Measurements from ENCODE around the gene OR8B12.

DNA sequence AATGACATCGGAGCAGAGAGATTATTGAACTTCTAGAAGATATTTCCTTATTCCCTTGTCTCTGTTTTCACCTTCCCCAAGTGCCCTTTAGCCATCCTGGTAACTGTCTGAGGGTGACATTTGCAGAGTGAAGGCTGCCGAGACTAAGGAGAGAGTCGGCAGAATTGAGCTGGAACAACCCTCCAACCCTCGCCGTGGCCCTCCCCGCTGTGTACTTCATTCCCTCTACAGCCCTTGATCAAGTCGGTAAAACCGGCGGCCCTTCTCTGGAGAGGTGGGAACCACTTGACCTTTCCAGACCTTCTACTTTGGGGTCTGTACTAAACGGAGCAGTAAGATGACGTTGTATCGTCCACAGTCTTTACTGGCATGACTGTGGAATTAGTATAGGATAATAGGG, 26.1 kb downstream of the OR8B12 start:
- TF ChIP-seq, protein P1, sequence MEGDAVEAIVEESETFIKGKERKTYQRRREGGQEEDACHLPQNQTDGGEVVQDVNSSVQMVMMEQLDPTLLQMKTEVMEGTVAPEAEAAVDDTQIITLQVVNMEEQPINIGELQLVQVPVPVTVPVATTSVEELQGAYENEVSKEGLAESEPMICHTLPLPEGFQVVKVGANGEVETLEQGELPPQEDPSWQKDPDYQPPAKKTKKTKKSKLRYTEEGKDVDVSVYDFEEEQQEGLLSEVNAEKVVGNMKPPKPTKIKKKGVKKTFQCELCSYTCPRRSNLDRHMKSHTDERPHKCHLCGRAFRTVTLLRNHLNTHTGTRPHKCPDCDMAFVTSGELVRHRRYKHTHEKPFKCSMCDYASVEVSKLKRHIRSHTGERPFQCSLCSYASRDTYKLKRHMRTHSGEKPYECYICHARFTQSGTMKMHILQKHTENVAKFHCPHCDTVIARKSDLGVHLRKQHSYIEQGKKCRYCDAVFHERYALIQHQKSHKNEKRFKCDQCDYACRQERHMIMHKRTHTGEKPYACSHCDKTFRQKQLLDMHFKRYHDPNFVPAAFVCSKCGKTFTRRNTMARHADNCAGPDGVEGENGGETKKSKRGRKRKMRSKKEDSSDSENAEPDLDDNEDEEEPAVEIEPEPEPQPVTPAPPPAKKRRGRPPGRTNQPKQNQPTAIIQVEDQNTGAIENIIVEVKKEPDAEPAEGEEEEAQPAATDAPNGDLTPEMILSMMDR (IDR thresholded peaks at IDR 0.05 in 2 of 3, conservative IDR thresholded peaks at IDR 0.05 in 1 of 3; ENCODE audit: control insufficient read depth in 2 of 3, extremely low read depth in 1 of 3, insufficient read depth in 1 of 3, low read depth in 3 of 3, low read length in 3 of 3), result no peak
- TF ChIP-seq POLR2A (IDR thresholded peaks at IDR 0.05; ENCODE audit: low read depth, low read length) (no peak), REST (IDR thresholded peaks at IDR 0.05; ENCODE audit: low read depth, low read length) (no peak), SP1 (IDR thresholded peaks at IDR 0.05; ENCODE audit: low read depth, low read length) (no peak), MYC (IDR thresholded peaks at IDR 0.05; ENCODE audit: insufficient read depth, insufficient read length, insufficient replicate concordance, low read length, severe bottlenecking) (no peak), ESRRA (IDR thresholded peaks at IDR 0.05; ENCODE audit: low read length) (no peak), YY1 (IDR thresholded peaks at IDR 0.05; ENCODE audit: low read depth, low read length) (no peak), POLR2AphosphoS5 (IDR thresholded peaks at IDR 0.05; ENCODE audit: low read length) (no peak)
- TF ChIP-seq, protein P2, sequence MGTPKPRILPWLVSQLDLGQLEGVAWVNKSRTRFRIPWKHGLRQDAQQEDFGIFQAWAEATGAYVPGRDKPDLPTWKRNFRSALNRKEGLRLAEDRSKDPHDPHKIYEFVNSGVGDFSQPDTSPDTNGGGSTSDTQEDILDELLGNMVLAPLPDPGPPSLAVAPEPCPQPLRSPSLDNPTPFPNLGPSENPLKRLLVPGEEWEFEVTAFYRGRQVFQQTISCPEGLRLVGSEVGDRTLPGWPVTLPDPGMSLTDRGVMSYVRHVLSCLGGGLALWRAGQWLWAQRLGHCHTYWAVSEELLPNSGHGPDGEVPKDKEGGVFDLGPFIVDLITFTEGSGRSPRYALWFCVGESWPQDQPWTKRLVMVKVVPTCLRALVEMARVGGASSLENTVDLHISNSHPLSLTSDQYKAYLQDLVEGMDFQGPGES (IDR thresholded peaks at IDR 0.05), result no peak

Data from GM12878 (cell line).